ENCODE measurements around the gene LY6G6F. TPM values are rescaled to one million over a fixed set of nuclear protein-coding genes. Genes with fewer than 3 reads are reported as not detected.
A peak's percentile ranks its signal among the peaks of the same experiment; 100 is the strongest.

The LY6G6F gene
- total and polyA plus RNA-seq, 2 of the 13 experiments (the other 11 are each of a cell fraction or from before 2014, with no cell fraction given): not detected

DNA sequence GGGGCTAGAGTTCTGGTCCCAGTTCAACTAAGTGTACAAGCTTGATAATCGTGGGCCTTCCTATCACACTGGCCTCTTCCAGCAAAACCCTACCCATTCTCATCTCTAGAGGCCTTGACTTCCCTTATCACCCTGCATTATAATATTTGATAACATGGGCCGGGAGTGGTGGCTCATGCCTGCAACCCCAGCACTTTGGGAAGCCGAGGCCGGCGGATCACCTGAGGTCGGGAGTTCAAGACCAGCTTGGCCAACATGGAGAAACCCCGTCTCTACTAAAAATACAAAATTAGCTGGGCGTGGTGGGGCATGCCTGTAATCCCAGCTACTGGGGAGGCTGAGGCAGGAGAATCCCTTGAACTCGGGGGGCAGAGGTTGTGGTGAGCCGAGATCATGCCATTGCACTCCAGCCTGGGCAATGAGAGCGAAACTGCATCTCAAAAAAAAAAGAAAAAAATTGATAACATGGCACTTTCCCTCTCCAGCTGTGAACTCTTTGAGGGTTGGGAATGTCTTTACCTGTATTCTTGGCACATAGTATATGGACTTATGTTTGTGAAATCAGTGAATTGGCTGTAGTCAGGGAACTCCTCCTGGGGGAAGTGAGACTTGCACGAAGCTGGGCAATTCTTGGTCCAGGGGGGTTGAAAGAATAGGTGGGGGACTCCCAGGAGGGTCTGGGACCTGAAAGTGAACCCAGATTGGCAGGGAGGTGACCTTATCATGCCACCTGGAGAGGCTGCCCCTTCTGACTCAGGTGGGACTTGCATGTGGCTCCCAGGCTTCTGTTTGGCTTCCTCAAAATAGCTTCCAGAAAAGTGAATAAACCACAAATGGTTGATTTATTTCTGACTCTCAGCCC lies 45.2 kb upstream of the LY6G6F start (continued):
- TF ChIP-seq ATF6 (CRISPR knock-in tag; conservative IDR thresholded peaks at IDR 0.05) (no peak), ZNF687 (CRISPR knock-in tag; IDR thresholded peaks at IDR 0.05) (no peak), JUNB (CRISPR knock-in tag; IDR thresholded peaks at IDR 0.05; ENCODE audit: borderline replicate concordance) (no peak), SNAI1 (CRISPR knock-in tag; IDR thresholded peaks at IDR 0.05; ENCODE audit: borderline replicate concordance) (no peak), ZNF891 (CRISPR knock-in tag; IDR thresholded peaks at IDR 0.05) (no peak), MAFK (conservative IDR thresholded peaks at IDR 0.05 in 1 of 2, IDR thresholded peaks at IDR 0.05 in 1 of 2; ENCODE audit: low read length in 2 of 2) (no peak), ZFX (CRISPR knock-in tag; IDR thresholded peaks at IDR 0.05; ENCODE audit: low read depth) (no peak), NR2F6 (IDR thresholded peaks at IDR 0.05) (no peak), NR2F6 (CRISPR knock-in tag; IDR thresholded peaks at IDR 0.05) (no peak), ZNF605 (CRISPR knock-in tag; IDR thresholded peaks at IDR 0.05) (no peak; the same call in 1 of the 2 replicates), ZNF556 (CRISPR knock-in tag; IDR thresholded peaks at IDR 0.05; ENCODE audit: borderline replicate concordance) (no peak), ZNF569 (CRISPR knock-in tag; IDR thresholded peaks at IDR 0.05; ENCODE audit: borderline replicate concordance) (no peak), ZNF788 (CRISPR knock-in tag; IDR thresholded peaks at IDR 0.05; ENCODE audit: borderline replicate concordance) (no peak), RBM39 (IDR thresholded peaks at IDR 0.05; ENCODE audit: low read depth, low read length, poor library complexity, severe bottlenecking) (no peak), RBM22 (optimal IDR thresholded peaks at IDR 0.05; ENCODE audit: low read length) (no peak), ZNF629 (CRISPR knock-in tag; conservative IDR thresholded peaks at IDR 0.05) (no peak), PHF20 (CRISPR knock-in tag; IDR thresholded peaks at IDR 0.05) (no peak), HMGA1 (CRISPR knock-in tag; conservative IDR thresholded peaks at IDR 0.05) (no peak), MTERF4 (CRISPR knock-in tag; IDR thresholded peaks at IDR 0.05) (no peak), ZNF7 (CRISPR knock-in tag; IDR thresholded peaks at IDR 0.05) (no peak), POLR2AphosphoS5 (IDR thresholded peaks at IDR 0.05; ENCODE audit: low read depth, low read length) (peak; percentile 32; the same call in 1 of the 2 replicates), ZNF260 (CRISPR knock-in tag; IDR thresholded peaks at IDR 0.05; ENCODE audit: borderline replicate concordance, low read depth) (no peak), ADNP (CRISPR knock-in tag; IDR thresholded peaks at IDR 0.05) (no peak)
- TF ChIP-seq, protein P1, sequence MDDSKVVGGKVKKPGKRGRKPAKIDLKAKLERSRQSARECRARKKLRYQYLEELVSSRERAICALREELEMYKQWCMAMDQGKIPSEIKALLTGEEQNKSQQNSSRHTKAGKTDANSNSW (CRISPR knock-in tag; IDR thresholded peaks at IDR 0.05; ENCODE audit: borderline replicate concordance): no peak
